ENCODE data around the gene IFT43. TPM values are rescaled to one million over a fixed set of nuclear protein-coding genes. Genes with fewer than 3 reads are reported as not detected.

The IFT43 gene
- total and polyA plus RNA-seq, 9 of the 15 experiments (the other 6 are each of a cell fraction or from before 2014, with no cell fraction given): 4.9 to 12.8 (median 8.0) TPM

- ChIA-PET CTCF (ENCODE audit: low intra/inter-chr PET ratio) (no interaction called here), POLR2A (interaction anchor here (0.7 kb wide), 1 partner anchor 245 kb away, joined by 3 read pairs; no protein-coding TSS in a partner anchor)
- no peaks in the 10 kb centered on the region for H3K9me3 ChIP-seq (replicated peaks; ENCODE audit: control insufficient read depth, insufficient read depth, low read depth, low read length)
- no peak overlapping the region for H3K4me3 ChIP-seq
- FAIRE-seq (no peak), DNase-seq (ENCODE audit: extremely low read depth in 1 of 4, low spot score in 3 of 4) (no peak), ATAC-seq (no peak)
- H3K36me3 ChIP-seq (ENCODE audit: control insufficient read depth, insufficient read depth, low read length): no peaks in the 10 kb centered on the region
- TF ChIP-seq ZBTB7A (IDR thresholded peaks at IDR 0.05; ENCODE audit: borderline replicate concordance, control insufficient read depth, low read depth, low read length) (no peak), RBM25 (IDR thresholded peaks at IDR 0.05; ENCODE audit: low read depth, low read length, severe bottlenecking) (peak; percentile 40), ESRRA (IDR thresholded peaks at IDR 0.05; ENCODE audit: borderline replicate concordance, low read depth) (peak; percentile 91), ZNF766 (CRISPR knock-in tag; conservative IDR thresholded peaks at IDR 0.05) (no peak), RFX1 (IDR thresholded peaks at IDR 0.05) (0 out of 2 replicates have a peak, but pooled peaks have one; percentile 4), FOXA1 (IDR thresholded peaks at IDR 0.05; ENCODE audit: borderline replicate concordance) (no peak)
- no TSS peak for BruUV-seq (replicated peaks)
- H3K79me2 ChIP-seq (ENCODE audit: control insufficient read depth, insufficient read depth, low read length): no peaks in the 10 kb centered on the region
- no peak overlapping the region for H3K27ac ChIP-seq (ENCODE audit: extremely low read depth, low read depth, low read length)
- intact Hi-C loops (cut with micrococcal nuclease): no loop called here
- H3K27me3 ChIP-seq (ENCODE audit: control insufficient read depth in 2 of 2, insufficient read depth in 2 of 2, low read length in 2 of 2): peaks cover 0 to 55% of the 10 kb centered on the region in 2 experiments; a peak in 4 of 5 replicates
- H3K4me2 ChIP-seq (ENCODE audit: insufficient read depth, low read length): no peak overlapping the region
- no peak overlapping the region for H3K9ac ChIP-seq (ENCODE audit: insufficient read depth in 1 of 2, low read depth in 2 of 2, low read length in 2 of 2)
- 8% methylated on average over 2 of the region's 2 CpGs for WGBS (ENCODE audit: insufficient coverage, low coverage, missing lambda C conversion rate)
- H4K20me1 ChIP-seq (replicated peaks; ENCODE audit: control insufficient read depth, insufficient read depth, low read length): no peaks in the 10 kb centered on the region
- no peaks in the 10 kb centered on the region; a peak in 1 of 5 replicates for H3K4me1 ChIP-seq (replicated peaks in 1 of 2; ENCODE audit: control insufficient read depth in 2 of 2, insufficient read depth in 2 of 2, low read length in 2 of 2)
- H3K9me1 ChIP-seq (ENCODE audit: control insufficient read depth, insufficient read depth, low read length): no peaks in the 10 kb centered on the region
- in situ Hi-C loops (cut with MboI): no loop called here
- H2AFZ ChIP-seq (ENCODE audit: low read depth, low read length): no peak overlapping the region
Measured at GRCh38 chr14:76106188-76106587, 120.6 kb downstream of the IFT43 start.

All from K562 (cell line).